SK-N-SH (cell line): ENCODE measurements around the gene ADCYAP1R1. TPM values are rescaled to one million over a fixed set of nuclear protein-coding genes. Genes with fewer than 3 reads are reported as not detected.

Source experiments
- CTCF ChIA-PET: fragments of 300-600, 350-600 bp; formaldehyde crosslinking; extraction: SDS; loops from one replicate; lab custom pipeline; 2021; lab: Yijun Ruan, JAX
- POLR2A ChIA-PET: fragments of 350-600 bp; sonication (Branson Sonifier 250); formaldehyde crosslinking; extraction: SDS; loops from one replicate; lab custom pipeline; 2020; ENCODE audit warnings: antibody characterized with exemption, inconsistent platforms; lab: Yijun Ruan, JAX
- DNase-seq: peaks from one replicate; pipeline ENCODE4 v3.0.0; 2012
- H2AFZ ChIP-seq: fragments of 200-600 bp; sonication (generic); 2 replicates; pipeline ENCODE4 v1.8.1; 2016; ENCODE audit warnings: antibody characterized with exemption, mild to moderate bottlenecking, low read depth
- H3F3A ChIP-seq: fragments of 200-600 bp; sonication (generic); replicated peaks from 2 replicates; pipeline ENCODE3; 2016; ENCODE audit warnings: antibody characterized with exemption, mild to moderate bottlenecking; ENCODE audit not compliant: insufficient read depth
- H3K27ac ChIP-seq, 2 experiments: fragments of 200-500 bp in 1 of 2; fragments of 200-600 bp in 1 of 2; sonication (Bioruptor generic) in 1 of 2; sonication (generic), shearing (Covaris generic) in 1 of 2; 2 replicates each; pipeline versions ENCODE4 v1.5.1 to v1.6.1; 2014 to 2016; ENCODE audit warnings: low read depth in 2 of 2, inconsistent platforms in 1 of 2, low read length in 1 of 2, mild to moderate bottlenecking in 1 of 2, mixed read lengths in 1 of 2
- H3K27me3 ChIP-seq: fragments of 200-600 bp; sonication (generic), shearing (Covaris generic); 2 replicates; pipeline ENCODE4 v1.6.1; 2016; ENCODE audit warnings: mixed run types; ENCODE audit not compliant: insufficient read depth
- H3K36me3 ChIP-seq, 2 experiments: fragments of 200-500 bp in 1 of 2; fragments of 200-600 bp in 1 of 2; sonication (Bioruptor generic) in 1 of 2; sonication (generic) in 1 of 2; replicated peaks in 1 of 2; 2 replicates each; pipeline versions ENCODE3 to v1.5.1; 2014 to 2016; ENCODE audit warnings: low read length in 1 of 2, mild to moderate bottlenecking in 1 of 2; ENCODE audit not compliant: insufficient read depth in 2 of 2, control insufficient read depth in 1 of 2
- H3K4me1 ChIP-seq, 2 experiments: fragments of 200-500 bp in 1 of 2; fragments of 200-600 bp in 1 of 2; sonication (Bioruptor generic) in 1 of 2; sonication (generic), shearing (Covaris generic) in 1 of 2; 2 replicates each; pipeline versions ENCODE4 v1.5.1 to v1.6.1; 2014 to 2016; ENCODE audit warnings: low read depth in 1 of 2, low read length in 1 of 2, mixed run types in 1 of 2; ENCODE audit not compliant: insufficient read depth in 2 of 2, control insufficient read depth in 1 of 2
- H3K4me2 ChIP-seq: fragments of 200-600 bp; sonication (generic), shearing (Covaris generic); 2 replicates; pipeline ENCODE4 v1.6.1; 2017; ENCODE audit warnings: mixed run types
- H3K4me3 ChIP-seq, 2 experiments: fragments of 200-500 bp in 1 of 2; fragments of 200-600 bp in 1 of 2; sonication (Bioruptor generic) in 1 of 2; sonication (generic), shearing (Covaris generic) in 1 of 2; 2 replicates each; pipeline versions ENCODE4 v1.5.1 to v1.8.1; 2014 to 2016; ENCODE audit warnings: low read depth in 2 of 2, inconsistent platforms in 1 of 2, low read length in 1 of 2, mild to moderate bottlenecking in 1 of 2, mixed read lengths in 1 of 2, moderate library complexity in 1 of 2
- H3K79me2 ChIP-seq: fragments of 200-600 bp; sonication (generic); 2 replicates; pipeline ENCODE4 v1.8.1; 2017; ENCODE audit warnings: mild to moderate bottlenecking; ENCODE audit not compliant: insufficient read depth
- H3K9ac ChIP-seq: fragments of 200-600 bp; sonication (generic); 2 replicates; pipeline ENCODE4 v1.6.1; 2017; ENCODE audit warnings: mixed run types
- H3K9me2 ChIP-seq: fragments of 200-600 bp; sonication (generic); 2 replicates; pipeline ENCODE4 v1.6.1; 2017; ENCODE audit warnings: mixed run types
- H3K9me3 ChIP-seq: fragments of 200-600 bp; sonication (generic); 2 replicates; pipeline ENCODE4 v1.6.1; 2017; ENCODE audit warnings: mixed run types, mild to moderate bottlenecking, moderate library complexity
- H4K20me1 ChIP-seq: fragments of 200-600 bp; sonication (generic); 2 replicates; pipeline ENCODE4 v1.6.1; 2017; ENCODE audit warnings: mild to moderate bottlenecking, mixed run types; ENCODE audit not compliant: insufficient read depth
- ELF1 ChIP-seq: IDR thresholded peaks from 2 replicates; pipeline ENCODE4 v1.4.0; 2012
- EP300 ChIP-seq, 2 experiments: IDR thresholded peaks; 2 replicates each; pipeline versions ENCODE4 v1.4.0 to v1.6.1; 2012; ENCODE audit warnings: borderline replicate concordance in 1 of 2, low read depth in 1 of 2, low read length in 1 of 2
- JUND ChIP-seq: IDR thresholded peaks from 2 replicates; pipeline ENCODE4 v1.4.0; 2012
- MEF2A ChIP-seq: IDR thresholded peaks from 2 replicates; pipeline ENCODE4 v1.4.0; 2012; ENCODE audit warnings: low read depth, borderline replicate concordance
- MXI1 ChIP-seq: IDR thresholded peaks from 2 replicates; pipeline ENCODE4 v1.6.1; 2012; ENCODE audit warnings: mild to moderate bottlenecking, low read depth, low read length, improper control_type of control experiment
- NFIC ChIP-seq: IDR thresholded peaks from 2 replicates; pipeline ENCODE4 v1.4.0; 2012; ENCODE audit warnings: borderline replicate concordance
- RAD21 ChIP-seq: IDR thresholded peaks from 2 replicates; pipeline ENCODE4 v1.6.1; 2012; ENCODE audit warnings: mild to moderate bottlenecking, low read length
- WGBS: methylation state at CpG from one replicate; pipeline ENCODE4 v1.1.6; 2017; ENCODE audit warnings: low lambda C conversion rate; 5-methylcytosine and 5-hydroxymethylcytosine counted together
- polyA plus RNA-seq, 3 experiments: library from polyadenylated mRNA; depleted of rRNA; stranded (reverse); fragments of >200 nt; gene quantifications; 2 replicates each; pipeline ENCODE4 v1.2.3, GENCODE V29; 2012
- TF ChIP-seq, protein P1 (sequence below): IDR thresholded peaks from 2 replicates; pipeline ENCODE4 v1.4.0; 2012; ENCODE audit warnings: low read depth, borderline replicate concordance
- TF ChIP-seq, protein P2 (sequence below): IDR thresholded peaks from 2 replicates; pipeline ENCODE4 v1.6.1; 2012; ENCODE audit warnings: mild to moderate bottlenecking, low read depth, low read length, moderate library complexity
- TF ChIP-seq, protein P3 (sequence below): IDR thresholded peaks from 2 replicates; pipeline ENCODE4 v1.4.0; 2012; ENCODE audit warnings: low read depth, borderline replicate concordance
- TF ChIP-seq, protein P4 (sequence below): fragments of 150-350 bp; IDR thresholded peaks from 2 replicates; pipeline ENCODE4 v1.6.1; 2017; ENCODE audit warnings: antibody characterized with exemption, low read length, low read depth, borderline replicate concordance

ADCYAP1R1 gene
- polyA plus RNA-seq, 1 of the 3 experiments (the other 2 are of a cell fraction) = 0.08 TPM

DNA sequence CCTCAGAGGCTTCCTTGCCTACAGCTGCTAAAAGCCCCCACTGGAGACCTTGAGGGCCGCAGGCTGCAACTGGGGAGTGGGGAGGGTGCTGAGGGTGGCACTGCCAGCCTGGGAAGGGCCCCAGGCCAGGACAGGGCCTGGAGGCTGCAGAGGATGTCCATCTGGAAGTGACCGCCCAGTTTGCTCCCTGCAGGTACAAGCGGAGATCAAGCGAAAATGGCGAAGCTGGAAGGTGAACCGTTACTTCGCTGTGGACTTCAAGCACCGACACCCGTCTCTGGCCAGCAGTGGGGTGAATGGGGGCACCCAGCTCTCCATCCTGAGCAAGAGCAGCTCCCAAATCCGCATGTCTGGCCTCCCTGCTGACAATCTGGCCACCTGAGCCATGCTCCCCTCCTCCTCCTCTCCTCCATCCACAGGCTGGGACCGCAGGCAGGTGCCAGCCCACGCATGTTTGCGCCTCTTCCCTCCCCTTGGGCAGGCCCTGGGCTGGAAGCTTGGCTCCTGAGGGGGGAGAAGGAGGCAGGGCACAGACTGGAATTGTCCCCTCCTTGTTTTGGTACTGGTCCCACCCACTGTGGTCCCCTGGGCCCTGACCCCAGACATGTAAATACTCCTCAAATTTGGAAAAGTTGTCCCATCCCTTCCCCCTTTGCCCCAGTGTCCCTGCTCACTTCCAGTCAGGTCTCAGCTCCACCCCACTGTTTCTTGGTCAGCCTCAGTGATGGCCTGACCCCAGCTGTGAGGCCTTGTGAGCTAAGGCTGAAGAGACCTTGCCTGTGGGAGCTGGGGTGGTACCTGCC lies 54.4 kb downstream of the ADCYAP1R1 start:
- no peak for DNase-seq
- WGBS = 41% methylated on average over 12 of the region's 13 CpGs
- TF ChIP-seq MXI1 (no peak), EP300 (IDR thresholded peaks at IDR 0.05; ENCODE audit: borderline replicate concordance in 1 of 2, low read depth in 1 of 2, low read length in 1 of 2) (no peak), RAD21 (no peak), ELF1 (no peak), MEF2A (no peak), JUND (no peak), NFIC (no peak)
- TF ChIP-seq, protein P1, sequence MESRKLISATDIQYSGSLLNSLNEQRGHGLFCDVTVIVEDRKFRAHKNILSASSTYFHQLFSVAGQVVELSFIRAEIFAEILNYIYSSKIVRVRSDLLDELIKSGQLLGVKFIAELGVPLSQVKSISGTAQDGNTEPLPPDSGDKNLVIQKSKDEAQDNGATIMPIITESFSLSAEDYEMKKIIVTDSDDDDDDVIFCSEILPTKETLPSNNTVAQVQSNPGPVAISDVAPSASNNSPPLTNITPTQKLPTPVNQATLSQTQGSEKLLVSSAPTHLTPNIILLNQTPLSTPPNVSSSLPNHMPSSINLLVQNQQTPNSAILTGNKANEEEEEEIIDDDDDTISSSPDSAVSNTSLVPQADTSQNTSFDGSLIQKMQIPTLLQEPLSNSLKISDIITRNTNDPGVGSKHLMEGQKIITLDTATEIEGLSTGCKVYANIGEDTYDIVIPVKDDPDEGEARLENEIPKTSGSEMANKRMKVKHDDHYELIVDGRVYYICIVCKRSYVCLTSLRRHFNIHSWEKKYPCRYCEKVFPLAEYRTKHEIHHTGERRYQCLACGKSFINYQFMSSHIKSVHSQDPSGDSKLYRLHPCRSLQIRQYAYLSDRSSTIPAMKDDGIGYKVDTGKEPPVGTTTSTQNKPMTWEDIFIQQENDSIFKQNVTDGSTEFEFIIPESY = no peak
- TF ChIP-seq, protein P2, sequence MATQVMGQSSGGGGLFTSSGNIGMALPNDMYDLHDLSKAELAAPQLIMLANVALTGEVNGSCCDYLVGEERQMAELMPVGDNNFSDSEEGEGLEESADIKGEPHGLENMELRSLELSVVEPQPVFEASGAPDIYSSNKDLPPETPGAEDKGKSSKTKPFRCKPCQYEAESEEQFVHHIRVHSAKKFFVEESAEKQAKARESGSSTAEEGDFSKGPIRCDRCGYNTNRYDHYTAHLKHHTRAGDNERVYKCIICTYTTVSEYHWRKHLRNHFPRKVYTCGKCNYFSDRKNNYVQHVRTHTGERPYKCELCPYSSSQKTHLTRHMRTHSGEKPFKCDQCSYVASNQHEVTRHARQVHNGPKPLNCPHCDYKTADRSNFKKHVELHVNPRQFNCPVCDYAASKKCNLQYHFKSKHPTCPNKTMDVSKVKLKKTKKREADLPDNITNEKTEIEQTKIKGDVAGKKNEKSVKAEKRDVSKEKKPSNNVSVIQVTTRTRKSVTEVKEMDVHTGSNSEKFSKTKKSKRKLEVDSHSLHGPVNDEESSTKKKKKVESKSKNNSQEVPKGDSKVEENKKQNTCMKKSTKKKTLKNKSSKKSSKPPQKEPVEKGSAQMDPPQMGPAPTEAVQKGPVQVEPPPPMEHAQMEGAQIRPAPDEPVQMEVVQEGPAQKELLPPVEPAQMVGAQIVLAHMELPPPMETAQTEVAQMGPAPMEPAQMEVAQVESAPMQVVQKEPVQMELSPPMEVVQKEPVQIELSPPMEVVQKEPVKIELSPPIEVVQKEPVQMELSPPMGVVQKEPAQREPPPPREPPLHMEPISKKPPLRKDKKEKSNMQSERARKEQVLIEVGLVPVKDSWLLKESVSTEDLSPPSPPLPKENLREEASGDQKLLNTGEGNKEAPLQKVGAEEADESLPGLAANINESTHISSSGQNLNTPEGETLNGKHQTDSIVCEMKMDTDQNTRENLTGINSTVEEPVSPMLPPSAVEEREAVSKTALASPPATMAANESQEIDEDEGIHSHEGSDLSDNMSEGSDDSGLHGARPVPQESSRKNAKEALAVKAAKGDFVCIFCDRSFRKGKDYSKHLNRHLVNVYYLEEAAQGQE = no peak
- TF ChIP-seq, protein P3, sequence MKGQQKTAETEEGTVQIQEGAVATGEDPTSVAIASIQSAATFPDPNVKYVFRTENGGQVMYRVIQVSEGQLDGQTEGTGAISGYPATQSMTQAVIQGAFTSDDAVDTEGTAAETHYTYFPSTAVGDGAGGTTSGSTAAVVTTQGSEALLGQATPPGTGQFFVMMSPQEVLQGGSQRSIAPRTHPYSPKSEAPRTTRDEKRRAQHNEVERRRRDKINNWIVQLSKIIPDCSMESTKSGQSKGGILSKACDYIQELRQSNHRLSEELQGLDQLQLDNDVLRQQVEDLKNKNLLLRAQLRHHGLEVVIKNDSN = no peak
- TF ChIP-seq, protein P4, sequence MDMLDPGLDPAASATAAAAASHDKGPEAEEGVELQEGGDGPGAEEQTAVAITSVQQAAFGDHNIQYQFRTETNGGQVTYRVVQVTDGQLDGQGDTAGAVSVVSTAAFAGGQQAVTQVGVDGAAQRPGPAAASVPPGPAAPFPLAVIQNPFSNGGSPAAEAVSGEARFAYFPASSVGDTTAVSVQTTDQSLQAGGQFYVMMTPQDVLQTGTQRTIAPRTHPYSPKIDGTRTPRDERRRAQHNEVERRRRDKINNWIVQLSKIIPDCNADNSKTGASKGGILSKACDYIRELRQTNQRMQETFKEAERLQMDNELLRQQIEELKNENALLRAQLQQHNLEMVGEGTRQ = no peak

More for the DNA sequence above, 54.4 kb downstream of the ADCYAP1R1 start:
- Histone ChIP-seq H3F3A (no peaks in the 10 kb centered on the region), H3K79me2 (no peaks in the 10 kb centered on the region), H3K9ac (no peak overlapping the region), H3K4me1 (no peaks in the 10 kb centered on the region; a peak in 1 of 4 replicates), H3K4me3 (no peak overlapping the region), H3K9me2 (no peaks in the 10 kb centered on the region), H3K36me3 (no peaks in the 10 kb centered on the region), H3K9me3 (no peaks in the 10 kb centered on the region), H3K27me3 (peaks cover 15% of the 10 kb centered on the region), H4K20me1 (no peaks in the 10 kb centered on the region), H2AFZ (no peak overlapping the region), H3K27ac (no peak overlapping the region), H3K4me2 (no peak overlapping the region)
- CTCF ChIA-PET = interaction anchor here (0.9 to 24.6 kb wide), 7 partner anchors 17 to 237 kb away, joined by 3 to 344 read pairs (median 4); partner anchors contain the start of gene ADCYAP1R1
- POLR2A ChIA-PET = interaction anchor here (1.6 kb wide), 1 partner anchor 8 kb away, joined by 3 read pairs; no protein-coding TSS in a partner anchor
